A549 (cell line): Measurements from ENCODE around the gene HOATZ. TPM values are rescaled to one million over a fixed set of nuclear protein-coding genes. Genes with fewer than 3 reads are reported as not detected.

Source experiments
- ATAC-seq, 2 experiments: fragments of 200-7000 bp in 1 of 2; fragments of >200 bp in 1 of 2; cut with Nextera tagmentation in 1 of 2; cut with Tn5 transposase in 1 of 2; 3 replicates each; pipeline versions ENCODE4 v1.8.0 to v1.9.1; 2018 to 2020; ENCODE audit warnings: mild to moderate bottlenecking in 1 of 2, moderate library complexity in 1 of 2
- CTCF ChIA-PET: fragments of 300-600 bp; sonication (Branson Sonifier 250); formaldehyde crosslinking; extraction: SDS; loops from one replicate; lab custom pipeline; 2021; ENCODE audit warnings: antibody characterized with exemption, inconsistent platforms; lab: Yijun Ruan, JAX
- POLR2A ChIA-PET: fragments of 350-600 bp; formaldehyde crosslinking; extraction: SDS; loops from one replicate; lab custom pipeline; 2021; ENCODE audit warnings: antibody characterized with exemption, inconsistent platforms; lab: Yijun Ruan, JAX
- DNase-seq, 2 experiments: peaks; one replicate each; pipeline versions ENCODE4 v3.0.0 to v3.0.0-alpha.2; 2011 to 2016; ENCODE audit warnings: low read depth in 1 of 2, low spot score in 1 of 2
- FAIRE-seq: peaks from 2 replicates; lab custom pipeline; 2011; peaks lifted over from hg19 to GRCh38; lab: Jason Lieb, UNC
- H3K27ac ChIP-seq, 2 experiments: fragments of >200 bp; sonication (Bioruptor Twin); formaldehyde crosslinking; 3 replicates each; pipeline ENCODE4 v1.5.1; 2016 to 2017
- H3K4me1 ChIP-seq: fragments of >200 bp; sonication (Bioruptor Twin); formaldehyde crosslinking; 3 replicates; pipeline ENCODE4 v1.6.1; 2016
- H3K4me2 ChIP-seq: fragments of >200 bp; sonication (Bioruptor Twin); formaldehyde crosslinking; 3 replicates; pipeline ENCODE4 v1.6.1; 2016
- H3K4me3 ChIP-seq: fragments of >200 bp; sonication (Bioruptor Twin); formaldehyde crosslinking; 3 replicates; pipeline ENCODE4 v1.5.1; 2016
- H3K9me3 ChIP-seq: fragments of >200 bp; sonication (Bioruptor Twin); formaldehyde crosslinking; 3 replicates; pipeline ENCODE4 v1.6.1; 2016
- ATOH8 ChIP-seq: fragments of 250-450 bp; sonication (Bioruptor Pico); IDR thresholded peaks from 2 replicates; pipeline ENCODE4 v1.5.0; 2020; ENCODE audit warnings: low read depth, mild to moderate bottlenecking, moderate library complexity
- BHLHE40 ChIP-seq: IDR thresholded peaks from 2 replicates; pipeline ENCODE4 v1.6.1; 2012; ENCODE audit warnings: low read depth, low read length, inconsistent platforms
- CBX2 ChIP-seq: fragments of 200-600 bp; sonication (generic); IDR thresholded peaks from 2 replicates; pipeline ENCODE4 v1.6.1; 2016; ENCODE audit warnings: low read depth, mild to moderate bottlenecking, borderline replicate concordance
- CBX8 ChIP-seq: fragments of 200-600 bp; sonication (generic); IDR thresholded peaks from 2 replicates; pipeline ENCODE4 v1.6.1; 2016
- EHMT2 ChIP-seq: fragments of 200-600 bp; sonication (generic); IDR thresholded peaks from 2 replicates; pipeline ENCODE4 v1.6.1; 2016; ENCODE audit warnings: antibody characterized with exemption, low read depth, mild to moderate bottlenecking, moderate library complexity
- EP300 ChIP-seq, 2 experiments: fragments of >200 bp; sonication (Bioruptor Twin); formaldehyde crosslinking; IDR thresholded peaks; 2 replicates in 1 of 2; 3 replicates in 1 of 2; pipeline ENCODE4 v1.6.1; 2016 to 2017
- ESRRA ChIP-seq: fragments of 150-350 bp; IDR thresholded peaks from 2 replicates; pipeline ENCODE4 v1.6.1; 2014; ENCODE audit warnings: mild to moderate bottlenecking, low read length, borderline replicate concordance
- FOSL2 ChIP-seq, 2 experiments: fragments of 450-650 bp in 1 of 2; fragments of >200 bp in 1 of 2; sonication (Bioruptor Twin) in 1 of 2; formaldehyde crosslinking; IDR thresholded peaks; 2 replicates each; pipeline versions ENCODE4 v1.5.0 to v1.6.1; 2016 to 2020; ENCODE audit warnings: mild to moderate bottlenecking in 1 of 2, moderate library complexity in 1 of 2
- FOXS1 ChIP-seq: fragments of 250-450 bp; sonication (Bioruptor Pico); IDR thresholded peaks from 2 replicates; pipeline ENCODE4 v1.5.0; 2020; ENCODE audit warnings: mild to moderate bottlenecking, moderate library complexity
- HOXB5 ChIP-seq: fragments of 250-450 bp; sonication (Bioruptor Pico); IDR thresholded peaks from 2 replicates; pipeline ENCODE4 v1.5.0; 2020; ENCODE audit warnings: mild to moderate bottlenecking, moderate library complexity
- JUN ChIP-seq, 2 experiments: fragments of >200 bp; sonication (Bioruptor Twin); formaldehyde crosslinking; IDR thresholded peaks; 2 replicates in 1 of 2; 3 replicates in 1 of 2; pipeline ENCODE4 v1.6.1; 2016 to 2017
- JUNB ChIP-seq: fragments of >200 bp; sonication (Bioruptor Twin); formaldehyde crosslinking; IDR thresholded peaks from 2 replicates; pipeline ENCODE4 v1.6.1; 2016
- MAZ ChIP-seq: fragments of 150-350 bp; IDR thresholded peaks from 2 replicates; pipeline ENCODE4 v1.6.1; 2014; ENCODE audit warnings: antibody characterized with exemption, low read depth, low read length, borderline replicate concordance
- NFE2L2 ChIP-seq: fragments of 150-350 bp; conservative IDR thresholded peaks from 2 replicates; pipeline ENCODE4 v1.6.1; 2014; ENCODE audit warnings: low read length
- NPAS2 ChIP-seq: fragments of 250-450 bp; sonication (Bioruptor Pico); IDR thresholded peaks from 2 replicates; pipeline ENCODE4 v1.8.0; 2022; ENCODE audit warnings: mild to moderate bottlenecking, moderate library complexity, borderline replicate concordance
- PBX3 ChIP-seq: IDR thresholded peaks from 2 replicates; pipeline ENCODE4 v1.6.1; 2012
- POLR2A ChIP-seq: IDR thresholded peaks from 2 replicates; pipeline ENCODE4 v1.6.1; 2012; ENCODE audit warnings: mild to moderate bottlenecking, low read length
- RARB ChIP-seq: fragments of 250-450 bp; sonication (Bioruptor Pico); IDR thresholded peaks from 2 replicates; pipeline ENCODE4 v1.8.0; 2021; ENCODE audit warnings: mild to moderate bottlenecking, moderate library complexity
- RFX5 ChIP-seq: fragments of 450-650 bp; IDR thresholded peaks from 2 replicates; pipeline ENCODE4 v1.7.1; 2014; ENCODE audit warnings: antibody characterized with exemption, mild to moderate bottlenecking, moderate library complexity
- RNF2 ChIP-seq: fragments of 200-600 bp; sonication (generic); IDR thresholded peaks from 2 replicates; pipeline ENCODE4 v1.6.1; 2016; ENCODE audit warnings: low read depth, mild to moderate bottlenecking, antibody characterized with exemption, moderate library complexity, borderline replicate concordance
- SMC3 ChIP-seq: fragments of >200 bp; sonication (Bioruptor Twin); formaldehyde crosslinking; IDR thresholded peaks from 3 replicates; pipeline ENCODE4 v1.6.1; 2018; ENCODE audit warnings: inconsistent platforms
- SREBF2 ChIP-seq: fragments of 450-650 bp; IDR thresholded peaks from 2 replicates; pipeline ENCODE4 v1.6.1; 2014; ENCODE audit warnings: mild to moderate bottlenecking, moderate library complexity
- TFCP2L1 ChIP-seq: fragments of 250-450 bp; sonication (Bioruptor Pico); IDR thresholded peaks from 2 replicates; pipeline ENCODE4 v1.5.0; 2021; ENCODE audit warnings: mild to moderate bottlenecking
- TP53 ChIP-seq: fragments of 250-450 bp; sonication (Bioruptor Pico); IDR thresholded peaks from 2 replicates; pipeline ENCODE4 v1.5.0; 2021; ENCODE audit warnings: mild to moderate bottlenecking, moderate library complexity
- ZC3H11A ChIP-seq: fragments of 450-650 bp; IDR thresholded peaks from 2 replicates; pipeline ENCODE4 v1.6.1; 2014; ENCODE audit warnings: antibody characterized with exemption, mild to moderate bottlenecking
- ZFP36 ChIP-seq: fragments of 450-650 bp; IDR thresholded peaks from 2 replicates; pipeline ENCODE4 v1.6.1; 2014; ENCODE audit warnings: borderline replicate concordance; ENCODE audit not compliant: partially characterized antibody
- WGBS: methylation state at CpG from one replicate; pipeline ENCODE4 v1.1.6; 2017; ENCODE audit errors: missing lambda C conversion rate; 5-methylcytosine and 5-hydroxymethylcytosine counted together
- polyA plus RNA-seq, 4 experiments: library from polyadenylated mRNA; depleted of rRNA in 3 of 4; stranded (reverse); fragments of >200 nt; fragmentation: RNase III in 1 of 4; extraction: RNeasy Plus Mini Kit Qiagen cat#74134 plus additional on column Dnase treatment in 1 of 4; gene quantifications; 2 replicates in 3 of 4; 3 replicates in 1 of 4; pipeline ENCODE4 v1.2.3, GENCODE V29; 2011 to 2017
- TF ChIP-seq, protein P1 (sequence below): fragments of 250-450 bp; sonication (Bioruptor Pico); IDR thresholded peaks from 2 replicates; pipeline ENCODE4 v1.5.0; 2021; ENCODE audit warnings: mild to moderate bottlenecking, moderate library complexity, borderline replicate concordance

Gene HOATZ
- polyA plus RNA-seq, 2 of the 4 experiments (the other 2 are of a cell fraction): not detected

- DNase-seq: no peak
- TF ChIP-seq RNF2 (no peak), NPAS2 (CRISPR knock-in tag) (no peak), ESRRA (no peak), ATOH8 (CRISPR knock-in tag) (no peak)
- TF ChIP-seq, all 56 proteins: peak for 0
- FAIRE-seq (no peak), ATAC-seq (no peak)
- CTCF ChIA-PET: no interaction called here
- POLR2A ChIA-PET: interaction anchor here (1.6 kb wide), 1 partner anchor 8 kb away, joined by 3 read pairs; no protein-coding TSS in a partner anchor
- no peak overlapping the region for H3K27ac ChIP-seq
- peaks cover 5% of the 10 kb centered on the region; the same call in 1 of the 3 replicates for H3K4me1 ChIP-seq
- no peak overlapping the region for H3K4me3 ChIP-seq
- 93% methylated on average over 9 of the region's 9 CpGs for WGBS
- peak overlapping the region; percentile 69; the same call in 1 of the 3 replicates for H3K4me2 ChIP-seq
- no peaks in the 10 kb centered on the region for H3K9me3 ChIP-seq
Observed at GRCh38 chr11:111539426-111540113, 25.0 kb downstream of the HOATZ start.

DNA sequence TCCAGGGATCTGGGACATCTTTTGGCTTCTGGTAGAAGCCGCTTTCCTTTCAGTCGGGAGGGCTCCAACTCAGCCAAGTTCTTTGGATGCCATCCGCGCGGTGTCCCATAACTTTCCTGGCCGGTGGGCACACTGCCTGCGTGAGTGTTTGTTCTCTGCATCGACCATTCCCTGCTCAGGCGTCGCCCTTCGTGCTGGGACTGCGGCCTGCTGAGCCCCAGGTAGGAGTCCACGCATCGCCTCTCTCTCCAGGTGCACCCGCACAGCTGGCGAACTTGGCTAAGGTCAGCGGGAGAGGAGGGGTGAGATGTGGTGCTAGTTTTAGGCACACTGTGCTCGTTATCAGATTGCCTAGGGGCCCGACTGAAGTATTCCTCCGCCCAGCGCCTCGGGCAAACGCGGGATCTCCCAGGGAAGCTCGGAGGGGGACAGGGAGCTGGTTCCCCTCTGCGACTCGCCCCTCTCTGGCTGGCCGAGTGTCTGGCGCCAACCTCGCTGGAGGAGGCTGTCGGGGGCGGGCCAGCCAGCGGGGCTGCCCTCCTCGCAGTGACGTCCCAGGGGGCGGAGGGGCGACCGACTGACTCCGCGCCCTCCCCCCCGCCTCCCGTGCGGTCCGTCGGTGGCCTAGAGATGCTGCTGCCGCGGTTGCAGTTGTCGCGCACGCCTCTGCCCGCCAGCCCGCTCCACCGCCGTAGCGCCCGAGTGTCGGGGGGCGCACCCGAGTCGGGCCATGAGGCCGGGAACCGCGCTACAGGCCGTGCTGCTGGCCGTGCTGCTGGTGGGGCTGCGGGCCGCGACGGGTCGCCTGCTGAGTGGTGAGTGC lies 25.7 kb downstream of the HOATZ start, which contains the start of gene LAYN:
TSS of gene LAYN (plus strand) at position 607 of the 823 bp plus-strand sequence. CDS start at position 731, 124 bp downstream.
- no peaks in the 10 kb centered on the region for H3K9me3 ChIP-seq
- WGBS: 71% methylated on average over 24 of the region's 70 CpGs
- peak within 1 kb of the TSS; percentile 38 to 85; a peak in 4 of 6 replicates for H3K27ac ChIP-seq
- ChIA-PET POLR2A (interaction anchor here (1.6 kb wide), 1 partner anchor 9 kb away, joined by 3 read pairs; no protein-coding TSS in a partner anchor), CTCF (no interaction called here)
- ATAC-seq (peak; percentile 49 to 84; a peak in 4 of 6 replicates), FAIRE-seq (no peak), DNase-seq (no peak)
- peak within 1 kb of the TSS; percentile 49 for H3K4me3 ChIP-seq
- TF ChIP-seq RNF2 (no peak), JUN (IDR thresholded peaks at IDR 0.05) (no peak), TFCP2L1 (CRISPR knock-in tag) (no peak), POLR2A (no peak), SMC3 (no peak), CBX8 (no peak), ZC3H11A (no peak), TP53 (CRISPR knock-in tag) (no peak), FOSL2 (IDR thresholded peaks at IDR 0.05) (no peak), FOSL2 (CRISPR knock-in tag; IDR thresholded peaks at IDR 0.05) (no peak), MAZ (no peak), ATOH8 (CRISPR knock-in tag) (no peak), SREBF2 (no peak), BHLHE40 (no peak), FOXS1 (no peak)
- H3K4me2 ChIP-seq: peak within 1 kb of the TSS; percentile 69
- peaks cover under 1% of the 10 kb centered on the region; the same call in 1 of the 3 replicates for H3K4me1 ChIP-seq

- H3K9me3 ChIP-seq: no peaks in the 10 kb centered on the region
- FAIRE-seq: no peak
- CTCF ChIA-PET: interaction anchor here (1.2 to 1.9 kb wide), 2 partner anchors 23 to 28 kb away, joined by 3 to 6 read pairs; partner anchors contain the start of gene BTG4
- H3K4me2 ChIP-seq: peak overlapping the region; percentile 69
- H3K27ac ChIP-seq: peak overlapping the region; percentile 38 to 85; a peak in 4 of 6 replicates
- WGBS: 10% methylated on average over 2 of the region's 22 CpGs
- H3K4me3 ChIP-seq: peak overlapping the region; percentile 49
- no peak for DNase-seq
- ATAC-seq: peak; percentile 10 to 58; a peak in 3 of 6 replicates
- POLR2A ChIA-PET: interaction anchor here (1.6 kb wide), 1 partner anchor 9 kb away, joined by 3 read pairs; no protein-coding TSS in a partner anchor
- H3K4me1 ChIP-seq: no peaks in the 10 kb centered on the region
- TF ChIP-seq PBX3 (no peak), ESRRA (no peak), FOSL2 (IDR thresholded peaks at IDR 0.05) (no peak), FOSL2 (CRISPR knock-in tag; IDR thresholded peaks at IDR 0.05) (no peak), EP300 (IDR thresholded peaks at IDR 0.05) (no peak), EHMT2 (no peak), RFX5 (no peak), RARB (CRISPR knock-in tag) (no peak), NFE2L2 (no peak), JUNB (no peak), CBX2 (no peak), HOXB5 (CRISPR knock-in tag) (no peak), NPAS2 (CRISPR knock-in tag) (no peak), ZFP36 (no peak), ZC3H11A (no peak)
- TF ChIP-seq, protein P1, sequence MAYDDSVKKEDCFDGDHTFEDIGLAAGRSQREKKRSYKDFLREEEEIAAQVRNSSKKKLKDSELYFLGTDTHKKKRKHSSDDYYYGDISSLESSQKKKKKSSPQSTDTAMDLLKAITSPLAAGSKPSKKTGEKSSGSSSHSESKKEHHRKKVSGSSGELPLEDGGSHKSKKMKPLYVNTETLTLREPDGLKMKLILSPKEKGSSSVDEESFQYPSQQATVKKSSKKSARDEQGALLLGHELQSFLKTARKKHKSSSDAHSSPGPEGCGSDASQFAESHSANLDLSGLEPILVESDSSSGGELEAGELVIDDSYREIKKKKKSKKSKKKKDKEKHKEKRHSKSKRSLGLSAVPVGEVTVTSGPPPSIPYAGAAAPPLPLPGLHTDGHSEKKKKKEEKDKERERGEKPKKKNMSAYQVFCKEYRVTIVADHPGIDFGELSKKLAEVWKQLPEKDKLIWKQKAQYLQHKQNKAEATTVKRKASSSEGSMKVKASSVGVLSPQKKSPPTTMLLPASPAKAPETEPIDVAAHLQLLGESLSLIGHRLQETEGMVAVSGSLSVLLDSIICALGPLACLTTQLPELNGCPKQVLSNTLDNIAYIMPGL (CRISPR knock-in tag): no peak
Observed at GRCh38 chr11:111540937-111541253, 26.3 kb downstream of the HOATZ start.
